ENCODE measurements around the gene SPRYD3. TPM values are rescaled to one million over a fixed set of nuclear protein-coding genes. Genes with fewer than 3 reads are reported as not detected.
A peak's percentile ranks its signal among the peaks of the same experiment; 100 is the strongest.

The SPRYD3 gene
- total RNA-seq, 1 donor from 2014 or later: 20.6 TPM

DNA sequence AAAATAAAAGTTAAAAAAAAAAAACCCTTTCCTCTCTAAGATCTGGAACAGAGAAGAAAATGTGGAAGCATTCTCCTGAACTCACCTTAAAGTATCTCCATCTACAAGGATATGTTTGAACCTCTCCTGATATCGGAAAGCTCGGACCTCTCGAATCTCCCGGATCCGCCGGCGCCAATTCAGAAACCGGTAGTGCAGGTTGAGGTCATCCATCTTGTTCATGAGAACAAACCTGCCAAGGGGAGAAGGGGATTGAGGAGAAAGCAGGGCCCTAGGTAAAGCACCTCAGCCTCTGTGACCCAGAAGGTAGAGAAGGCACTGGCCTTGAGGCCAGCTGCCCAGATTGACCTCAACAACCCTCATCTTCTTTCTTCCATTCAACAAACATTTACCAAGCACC, 2.2 kb downstream of the SPRYD3 start:
- no peak for TF ChIP-seq CTCF (IDR thresholded peaks at IDR 0.05; ENCODE audit: unreplicated experiment)
- H3K9me3 Mint-ChIP-seq: no peaks in the 10 kb centered on the region
- H3K27me3 Mint-ChIP-seq (ENCODE audit: low read depth): no peaks in the 10 kb centered on the region
- H3K4me3 Mint-ChIP-seq: peak overlapping the region; percentile 48
- peaks cover 11% of the 10 kb centered on the region for H3K36me3 Mint-ChIP-seq
- peak overlapping the region; percentile 77 for H3K27ac Mint-ChIP-seq
- no peak for DNase-seq (ENCODE audit: low spot score in 2 of 2, unreplicated experiment in 2 of 2)
- H3K4me1 Mint-ChIP-seq: peaks cover 65% of the 10 kb centered on the region

DNA sequence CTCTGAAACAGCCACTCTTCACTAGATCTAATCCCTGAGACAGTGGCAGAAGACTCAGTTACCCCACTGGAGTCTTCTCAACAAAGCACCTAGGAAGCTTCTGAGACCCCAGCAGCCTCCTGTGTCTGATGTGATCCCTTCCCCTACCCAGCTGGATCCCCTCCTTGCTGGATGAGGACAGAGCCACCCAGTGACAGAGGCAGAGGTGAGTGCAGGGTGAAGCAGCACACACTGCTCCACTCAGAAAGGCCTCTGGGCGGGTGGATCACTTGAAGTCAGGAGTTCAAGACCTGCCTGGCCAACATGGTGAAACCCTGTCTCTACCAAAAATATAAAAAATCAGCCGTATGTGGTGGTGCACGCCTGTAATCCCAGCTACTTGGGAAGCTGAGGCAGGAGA, 2.7 kb downstream of the SPRYD3 start:
- no peak for DNase-seq (ENCODE audit: low spot score in 2 of 2, unreplicated experiment in 2 of 2)
- peaks cover 70% of the 10 kb centered on the region for H3K4me1 Mint-ChIP-seq
- H3K4me3 Mint-ChIP-seq: no peak overlapping the region
- no peak for TF ChIP-seq CTCF (IDR thresholded peaks at IDR 0.05; ENCODE audit: unreplicated experiment)
- no peaks in the 10 kb centered on the region for H3K9me3 Mint-ChIP-seq
- H3K27me3 Mint-ChIP-seq (ENCODE audit: low read depth): no peaks in the 10 kb centered on the region
- H3K27ac Mint-ChIP-seq: peak overlapping the region; percentile 77
- H3K36me3 Mint-ChIP-seq: peaks cover 11% of the 10 kb centered on the region

GRCh38 chr12:53074999-53075370, 4.2 kb downstream of the SPRYD3 start:
- H3K9me3 Mint-ChIP-seq: no peaks in the 10 kb centered on the region
- TF ChIP-seq CTCF (IDR thresholded peaks at IDR 0.05; ENCODE audit: unreplicated experiment): no peak
- H3K27me3 Mint-ChIP-seq (ENCODE audit: low read depth): no peaks in the 10 kb centered on the region
- peak overlapping the region; percentile 77 for H3K27ac Mint-ChIP-seq
- H3K4me3 Mint-ChIP-seq: no peak overlapping the region
- peaks cover 11% of the 10 kb centered on the region for H3K36me3 Mint-ChIP-seq
- no peak for DNase-seq (ENCODE audit: low spot score in 2 of 2, unreplicated experiment in 2 of 2)
- peaks cover 78% of the 10 kb centered on the region for H3K4me1 Mint-ChIP-seq

- peaks cover 11% of the 10 kb centered on the region for H3K36me3 Mint-ChIP-seq
- H3K4me3 Mint-ChIP-seq: no peak overlapping the region
- DNase-seq (ENCODE audit: low spot score in 2 of 2, unreplicated experiment in 2 of 2): no peak
- H3K9me3 Mint-ChIP-seq: no peaks in the 10 kb centered on the region
- peak overlapping the region; percentile 49 for H3K27ac Mint-ChIP-seq
- H3K27me3 Mint-ChIP-seq (ENCODE audit: low read depth): no peaks in the 10 kb centered on the region
- TF ChIP-seq CTCF (IDR thresholded peaks at IDR 0.05; ENCODE audit: unreplicated experiment): no peak
- peaks cover 80% of the 10 kb centered on the region for H3K4me1 Mint-ChIP-seq
These were observed 4.7 kb downstream of the SPRYD3 start for GRCh38 chr12:53074283-53074998.

DNA sequence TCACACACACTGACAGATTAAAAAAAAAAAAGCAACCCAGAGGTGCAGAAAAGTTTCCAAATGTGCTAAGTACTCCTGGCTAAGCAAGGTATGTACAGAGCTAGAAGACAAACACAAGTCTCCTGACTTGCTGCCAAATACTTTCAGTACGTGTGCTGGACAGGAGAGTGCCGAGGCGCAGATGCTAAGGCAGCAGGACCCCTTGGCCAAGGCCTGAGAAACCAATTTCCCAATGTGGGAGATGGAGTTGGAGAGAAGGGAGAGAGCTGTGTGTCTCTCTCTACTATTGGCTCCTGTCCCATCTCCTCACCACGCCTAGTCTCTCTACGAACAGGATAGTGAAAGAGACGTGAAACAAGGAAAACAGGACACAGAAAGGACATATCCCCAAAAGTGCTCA, 5.3 kb downstream of the SPRYD3 start:
- Mint-ChIP-seq H3K27ac (peak overlapping the region; percentile 49), H3K27me3 (ENCODE audit: low read depth) (no peaks in the 10 kb centered on the region), H3K9me3 (no peaks in the 10 kb centered on the region), H3K4me3 (no peak overlapping the region), H3K4me1 (peaks cover 86% of the 10 kb centered on the region), H3K36me3 (peaks cover 11% of the 10 kb centered on the region)
- TF ChIP-seq CTCF (IDR thresholded peaks at IDR 0.05; ENCODE audit: unreplicated experiment): no peak
- DNase-seq (ENCODE audit: low spot score in 2 of 2, unreplicated experiment in 2 of 2): no peak

Data from mesothelial cell of epicardium (in vitro differentiated cells).